H1 (cell line): ENCODE data around the gene MRPS2. TPM values are rescaled to one million over a fixed set of nuclear protein-coding genes. Genes with fewer than 3 reads are reported as not detected.

Experiments
- CTCF ChIA-PET: fragments of 300-600 bp; sonication (Branson Sonifier 250); formaldehyde crosslinking; loops from one replicate; lab custom pipeline; 2021; ENCODE audit not compliant: partially characterized antibody; lab: Charles Lee
- POLR2A ChIA-PET: fragments of 300-600 bp; sonication (Branson Sonifier 250); formaldehyde crosslinking; loops from one replicate; lab custom pipeline; 2021; ENCODE audit warnings: inconsistent platforms; ENCODE audit not compliant: partially characterized antibody; lab: Charles Lee
- DNase-seq, 2 experiments: peaks; one replicate each; pipeline versions ENCODE4 v3.0.0 to v3.0.0-alpha.2; 2010 to 2022; ENCODE audit warnings: low spot score in 2 of 2, low read depth in 1 of 2, mixed read lengths in 1 of 2
- FAIRE-seq: peaks from 2 replicates; lab custom pipeline; 2011; peaks lifted over from hg19 to GRCh38; lab: Jason Lieb, UNC
- H2AFZ ChIP-seq: 2 replicates; pipeline ENCODE4 v1.8.1; 2012; ENCODE audit warnings: low read length, inconsistent platforms
- H2AK5ac ChIP-seq: 2 replicates; pipeline ENCODE4 v1.6.1; 2013; ENCODE audit warnings: low read depth, low read length
- H2BK120ac ChIP-seq: replicated peaks from 2 replicates; pipeline ENCODE3; 2013; ENCODE audit warnings: low read depth, low read length, inconsistent platforms
- H2BK12ac ChIP-seq: 2 replicates; pipeline ENCODE4 v1.6.1; 2013; ENCODE audit warnings: low read depth, low read length
- H2BK15ac ChIP-seq: 2 replicates; pipeline ENCODE4 v1.6.1; 2013; ENCODE audit warnings: low read length
- H2BK20ac ChIP-seq: 2 replicates; pipeline ENCODE4 v1.6.1; 2013; ENCODE audit warnings: low read length
- H2BK5ac ChIP-seq: 2 replicates; pipeline ENCODE4 v1.6.1; 2013; ENCODE audit warnings: low read depth, low read length
- H3K14ac ChIP-seq: 2 replicates; pipeline ENCODE4 v1.6.1; 2013; ENCODE audit warnings: inconsistent platforms; ENCODE audit not compliant: insufficient read length
- H3K18ac ChIP-seq: 2 replicates; pipeline ENCODE4 v1.6.1; 2013; ENCODE audit warnings: low read length; ENCODE audit errors: extremely low read depth
- H3K23ac ChIP-seq: 2 replicates; pipeline ENCODE4 v1.6.1; 2013; ENCODE audit warnings: inconsistent platforms; ENCODE audit not compliant: insufficient read length
- H3K23me2 ChIP-seq: 2 replicates; pipeline ENCODE4 v1.6.1; 2013; ENCODE audit warnings: low read depth, low read length
- H3K27ac ChIP-seq: 2 replicates; pipeline ENCODE4 v1.6.1; 2011; ENCODE audit warnings: low read depth, low read length, inconsistent platforms
- H3K27me3 ChIP-seq, 4 experiments: replicated peaks in 1 of 4; 1 replicate in 1 of 4; 2 replicates in 3 of 4; pipeline versions ENCODE4 v1.6.1 to v1.8.1; 2011 to 2013; ENCODE audit warnings: low read length in 3 of 4, mild to moderate bottlenecking in 3 of 4, inconsistent platforms in 2 of 4, mixed read lengths in 2 of 4, moderate library complexity in 1 of 4; ENCODE audit not compliant: control insufficient read depth in 3 of 4, insufficient read depth in 3 of 4; ENCODE audit errors: extremely low read depth in 1 of 4
- H3K36me3 ChIP-seq, 4 experiments: 2 replicates each; pipeline versions ENCODE4 v1.6.1 to v1.8.1; 2011 to 2013; ENCODE audit warnings: mild to moderate bottlenecking in 4 of 4, low read length in 3 of 4, moderate library complexity in 2 of 4, control low read depth in 1 of 4, inconsistent platforms in 1 of 4; ENCODE audit not compliant: insufficient read depth in 4 of 4, control insufficient read depth in 2 of 4
- H3K4ac ChIP-seq: replicated peaks from 2 replicates; pipeline ENCODE3; 2013; ENCODE audit warnings: low read length, low read depth, mixed read lengths, inconsistent platforms; ENCODE audit not compliant: insufficient read length
- H3K4me1 ChIP-seq, 4 experiments: replicated peaks in 1 of 4; 1 replicate in 1 of 4; 2 replicates in 3 of 4; pipeline versions ENCODE4 v1.6.1 to v1.8.1; 2011 to 2013; ENCODE audit warnings: low read length in 3 of 4, inconsistent platforms in 2 of 4, mixed read lengths in 1 of 4; ENCODE audit not compliant: insufficient read depth in 4 of 4, control insufficient read depth in 3 of 4
- H3K4me2 ChIP-seq, 2 experiments: 2 replicates each; pipeline versions ENCODE4 v1.6.1 to v1.8.1; 2011 to 2013; ENCODE audit warnings: low read depth in 2 of 2, low read length in 2 of 2, control low read depth in 1 of 2, inconsistent platforms in 1 of 2, mild to moderate bottlenecking in 1 of 2; ENCODE audit not compliant: insufficient read depth in 1 of 2
- H3K4me3 ChIP-seq, 4 experiments: fragments of 200-600, 300-600 bp in 1 of 4; sonication (generic), shearing (Covaris generic), sonication (Bioruptor Twin) in 1 of 4; 2 replicates each; pipeline versions ENCODE4 v1.5.1 to v1.8.1; 2011 to 2016; ENCODE audit warnings: low read length in 4 of 4, low read depth in 3 of 4, control low read depth in 2 of 4, inconsistent platforms in 2 of 4, mild to moderate bottlenecking in 2 of 4, mixed read lengths in 1 of 4, moderate library complexity in 1 of 4; ENCODE audit not compliant: insufficient read depth in 2 of 4; ENCODE audit errors: extremely low read depth in 1 of 4
- H3K56ac ChIP-seq: replicated peaks from 2 replicates; pipeline ENCODE3; 2013; ENCODE audit warnings: low read depth, mild to moderate bottlenecking, mixed read lengths, low read length, inconsistent platforms; ENCODE audit not compliant: insufficient read length
- H3K79me1 ChIP-seq: 2 replicates; pipeline ENCODE4 v1.6.1; 2013; ENCODE audit warnings: low read depth, low read length, control low read depth
- H3K79me2 ChIP-seq, 2 experiments: 2 replicates each; pipeline versions ENCODE4 v1.6.1 to v1.8.1; 2012 to 2013; ENCODE audit warnings: low read length in 2 of 2, mild to moderate bottlenecking in 2 of 2, inconsistent platforms in 1 of 2; ENCODE audit not compliant: insufficient read depth in 2 of 2, control insufficient read depth in 1 of 2
- H3K9ac ChIP-seq, 4 experiments: replicated peaks in 1 of 4; 1 replicate in 1 of 4; 2 replicates in 3 of 4; pipeline versions ENCODE4 v1.6.1 to v1.8.1; 2011 to 2013; ENCODE audit warnings: low read depth in 3 of 4, low read length in 3 of 4, control low read depth in 2 of 4, mild to moderate bottlenecking in 2 of 4, moderate library complexity in 2 of 4, inconsistent platforms in 1 of 4; ENCODE audit errors: extremely low read depth in 1 of 4
- H3K9me3 ChIP-seq, 2 experiments: 2 replicates each; pipeline versions ENCODE4 v1.6.1 to v1.8.1; 2012 to 2013; ENCODE audit warnings: mild to moderate bottlenecking in 2 of 2, moderate library complexity in 2 of 2, control low read depth in 1 of 2, inconsistent platforms in 1 of 2, low read depth in 1 of 2, low read length in 1 of 2, mixed read lengths in 1 of 2; ENCODE audit not compliant: insufficient read depth in 2 of 2
- H4K20me1 ChIP-seq, 2 experiments: replicated peaks in 1 of 2; 2 replicates each; pipeline versions ENCODE3 to v1.8.1; 2011 to 2013; ENCODE audit warnings: inconsistent platforms in 2 of 2, low read length in 2 of 2, mild to moderate bottlenecking in 1 of 2; ENCODE audit not compliant: insufficient read depth in 2 of 2, control insufficient read depth in 1 of 2
- H4K5ac ChIP-seq: 2 replicates; pipeline ENCODE4 v1.6.1; 2013; ENCODE audit warnings: low read length, low read depth, mixed read lengths, inconsistent platforms; ENCODE audit not compliant: insufficient read length
- H4K8ac ChIP-seq: 2 replicates; pipeline ENCODE4 v1.8.0; 2013; ENCODE audit warnings: mild to moderate bottlenecking, moderate library complexity, low read length, inconsistent platforms; ENCODE audit not compliant: insufficient read depth; ENCODE audit errors: extremely low read depth
- H4K91ac ChIP-seq: replicated peaks from 2 replicates; pipeline ENCODE3; 2013; ENCODE audit warnings: low read length, mixed read lengths, inconsistent platforms; ENCODE audit not compliant: insufficient read length
- CBX5 ChIP-seq: fragments of 300-800, 300-1000 bp; sonication (generic); IDR thresholded peaks from 2 replicates; pipeline ENCODE4 v1.7.1; 2016; ENCODE audit warnings: antibody characterized with exemption, low read length, low read depth
- SIN3A ChIP-seq, 2 experiments: IDR thresholded peaks in 1 of 2; conservative IDR thresholded peaks in 1 of 2; 2 replicates each; pipeline ENCODE4 v1.6.1; 2011 to 2012; ENCODE audit warnings: low read length in 2 of 2, improper control_type of control experiment in 1 of 2, low read depth in 1 of 2, mild to moderate bottlenecking in 1 of 2
- SIX5 ChIP-seq: IDR thresholded peaks from 2 replicates; pipeline ENCODE4 v1.6.1; 2011; ENCODE audit warnings: mild to moderate bottlenecking, low read depth, low read length
- TAF7 ChIP-seq: optimal IDR thresholded peaks from 2 replicates; pipeline ENCODE3; 2011; ENCODE audit warnings: low read depth, mild to moderate bottlenecking, inconsistent platforms, low read length, moderate library complexity, borderline replicate concordance
- WGBS, 2 experiments: shearing (Covaris generic) in 1 of 2; methylation state at CpG; one replicate each; pipeline versions ENCODE4 v1.1.6 to v1.1.7; 2013 to 2015; ENCODE audit warnings: low lambda C conversion rate in 2 of 2, mixed read lengths in 2 of 2, inconsistent platforms in 1 of 2, low coverage in 1 of 2, missing lambda C conversion rate in 1 of 2; ENCODE audit not compliant: insufficient replicate concordance in 2 of 2, insufficient coverage in 1 of 2, insufficient read length in 1 of 2; ENCODE audit errors: extremely low coverage in 1 of 2, missing lambda C conversion rate in 1 of 2; 5-methylcytosine and 5-hydroxymethylcytosine counted together
- polyA plus RNA-seq, 7 experiments: library from polyadenylated mRNA; depleted of rRNA in 3 of 7; stranded (reverse) in 5 of 7; unstranded in 2 of 7; fragments of >200 nt in 5 of 7; fragments of 200-250 nt in 2 of 7; gene quantifications; 1 replicate in 5 of 7; 2 replicates in 1 of 7; 4 replicates in 1 of 7; pipeline versions ENCODE4 v1.2.1 to v1.2.3, GENCODE V29; 2011 to 2013; ENCODE audit warnings: missing spikeins in 2 of 7, mixed read lengths in 2 of 7
- total RNA-seq: library from RNA; stranded (reverse); fragmentation: NEBNext Ultra II Directional; extraction: Animal tissue kit (Norgen Biotek cat#: 25700); gene quantifications from 2 replicates; pipeline ENCODE4 v1.2.1, GENCODE V29; 2021
- TF ChIP-seq, protein P1 (sequence below): IDR thresholded peaks from 2 replicates; pipeline ENCODE4 v1.6.1; 2011; ENCODE audit warnings: low read depth, mild to moderate bottlenecking, low read length; ENCODE audit not compliant: insufficient read depth
- TF ChIP-seq, protein P2 (sequence below): IDR thresholded peaks from 2 replicates; pipeline ENCODE4 v1.6.1; 2011; ENCODE audit warnings: low read length, improper control_type of control experiment
- TF ChIP-seq, protein P3 (sequence below), 3 experiments: IDR thresholded peaks; 1 replicate in 2 of 3; 2 replicates in 1 of 3; pipeline versions ENCODE4 v1.5.1 to v1.6.1; 2011; ENCODE audit warnings: low read length in 3 of 3, mild to moderate bottlenecking in 3 of 3, inconsistent platforms in 2 of 3, low read depth in 1 of 3, moderate library complexity in 1 of 3; ENCODE audit not compliant: insufficient read depth in 1 of 3; ENCODE audit errors: control extremely low read depth in 1 of 3

MRPS2 gene
- total and polyA plus RNA-seq, 2 of the 8 experiments (the other 6 are each of a cell fraction or from before 2014, with no cell fraction given): 78.6 to 476 TPM

DNA sequence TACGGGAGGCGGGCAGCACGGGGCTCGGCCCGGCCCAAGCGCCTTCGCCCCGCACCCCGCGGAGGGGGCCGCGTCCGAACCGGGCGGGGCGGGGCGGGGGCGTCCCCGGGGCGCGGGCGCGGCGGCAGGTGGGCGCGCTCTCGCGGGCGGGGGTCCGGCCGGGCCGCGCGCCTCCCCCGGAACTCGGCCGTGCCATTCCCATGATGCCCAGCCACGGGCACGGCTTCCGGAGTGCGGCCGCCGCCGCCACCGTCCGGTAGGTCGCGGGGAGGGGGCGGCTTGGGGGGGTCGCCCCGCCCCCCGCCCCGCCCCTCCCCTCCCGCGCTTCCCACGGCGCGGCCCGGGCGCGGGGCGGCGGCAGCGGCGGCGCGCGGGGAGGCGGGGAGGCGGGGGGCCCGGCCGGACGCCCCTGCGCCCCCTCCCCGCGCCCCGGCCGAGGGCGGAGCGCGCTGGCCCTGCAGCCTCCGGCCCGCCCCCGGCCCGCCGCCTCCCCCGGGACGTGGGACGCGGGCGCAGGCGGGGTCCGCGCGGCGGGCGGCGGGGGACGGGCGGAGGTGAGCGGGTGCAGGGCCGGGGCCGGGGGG, 20.9 kb upstream of the MRPS2 start, which contains the start of gene PPP1R26:
Gene PPP1R26, plus strand, starts transcription at position 314 of the 584 bp plus-strand sequence. CDS start 4,729 bp downstream, outside the sequence.
- no CpG with 5 or more reads among the region's 103 CpGs for WGBS, 2 experiments
- no peak within 1 kb of the TSS for H3K4ac ChIP-seq
- POLR2A ChIA-PET: interaction anchor here (0.9 to 2.0 kb wide), 5 partner anchors 19 to 26 kb away, joined by 3 to 17 read pairs (median 4); partner anchors contain the start of gene MRPS2
- 0 out of 2 replicates have a peak within 1 kb of the TSS, but pooled peaks have one; percentile 24 for H2BK5ac ChIP-seq
- H3K14ac ChIP-seq: no peak within 1 kb of the TSS
- H3K23ac ChIP-seq: no peak within 1 kb of the TSS
- H2BK120ac ChIP-seq: no peak within 1 kb of the TSS
- peak within 1 kb of the TSS; percentile 25 for H3K56ac ChIP-seq
- peak within 1 kb of the TSS; percentile 32 for H3K18ac ChIP-seq
- peaks cover 9 to 13% (median 11%) of the 10 kb centered on the region in 4 experiments for H3K36me3 ChIP-seq
- H3K27ac ChIP-seq: no peak within 1 kb of the TSS; the same call in 1 of the 2 replicates
- no peak within 1 kb of the TSS for H2BK12ac ChIP-seq
- H3K27me3 ChIP-seq: no peaks in the 10 kb centered on the region
- H2BK15ac ChIP-seq: no peak within 1 kb of the TSS
- DNase-seq (no peak), FAIRE-seq (no peak)
- H2AK5ac ChIP-seq: no peak within 1 kb of the TSS
- peak within 1 kb of the TSS; percentile 49 for H4K5ac ChIP-seq
- H4K91ac ChIP-seq: peak within 1 kb of the TSS; percentile 81
- peaks cover 4% of the 10 kb centered on the region for H3K79me1 ChIP-seq
- peaks cover 7% of the 10 kb centered on the region; the same call in 1 of the 2 replicates for H3K23me2 ChIP-seq
- H2AFZ ChIP-seq: no peak within 1 kb of the TSS
- peak within 1 kb of the TSS; percentile 65 to 93 (median 80) for H3K4me3 ChIP-seq
- peaks cover 3 to 20% of the 10 kb centered on the region in 2 experiments; a peak in 2 of 4 replicates for H3K79me2 ChIP-seq
- H4K8ac ChIP-seq: peak within 1 kb of the TSS; percentile 51
- no peaks in the 10 kb centered on the region for H3K9me3 ChIP-seq
- H3K9ac ChIP-seq: peak within 1 kb of the TSS; percentile 12 to 73 (median 54); a peak in 6 of 7 replicates
- peaks cover 5 to 6% of the 10 kb centered on the region in 2 experiments for H4K20me1 ChIP-seq
- CTCF ChIA-PET: interaction anchor here (1.2 to 2.4 kb wide), 2 partner anchors 40 to 392 kb away, joined by 4 to 13 read pairs; partner anchors contain the start of gene OLFM1
- peaks cover 0 to 8% (median 3%) of the 10 kb centered on the region in 4 experiments; a peak in 6 of 7 replicates for H3K4me1 ChIP-seq
- H3K4me2 ChIP-seq: peak within 1 kb of the TSS; percentile 83 to 87
- no peak within 1 kb of the TSS for H2BK20ac ChIP-seq
- no peak for TF ChIP-seq SIX5
- TF ChIP-seq, protein P1, sequence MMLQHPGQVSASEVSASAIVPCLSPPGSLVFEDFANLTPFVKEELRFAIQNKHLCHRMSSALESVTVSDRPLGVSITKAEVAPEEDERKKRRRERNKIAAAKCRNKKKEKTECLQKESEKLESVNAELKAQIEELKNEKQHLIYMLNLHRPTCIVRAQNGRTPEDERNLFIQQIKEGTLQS: no peak
- TF ChIP-seq TAF7: no peak
- TF ChIP-seq CBX5: no peak
- TF ChIP-seq SIN3A (conservative IDR thresholded peaks at IDR 0.05 in 1 of 2, IDR thresholded peaks at IDR 0.05 in 1 of 2; ENCODE audit: low read depth in 1 of 2, low read length in 2 of 2): no peak
- TF ChIP-seq, protein P2, sequence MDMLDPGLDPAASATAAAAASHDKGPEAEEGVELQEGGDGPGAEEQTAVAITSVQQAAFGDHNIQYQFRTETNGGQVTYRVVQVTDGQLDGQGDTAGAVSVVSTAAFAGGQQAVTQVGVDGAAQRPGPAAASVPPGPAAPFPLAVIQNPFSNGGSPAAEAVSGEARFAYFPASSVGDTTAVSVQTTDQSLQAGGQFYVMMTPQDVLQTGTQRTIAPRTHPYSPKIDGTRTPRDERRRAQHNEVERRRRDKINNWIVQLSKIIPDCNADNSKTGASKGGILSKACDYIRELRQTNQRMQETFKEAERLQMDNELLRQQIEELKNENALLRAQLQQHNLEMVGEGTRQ: no peak
- TF ChIP-seq, protein P3, sequence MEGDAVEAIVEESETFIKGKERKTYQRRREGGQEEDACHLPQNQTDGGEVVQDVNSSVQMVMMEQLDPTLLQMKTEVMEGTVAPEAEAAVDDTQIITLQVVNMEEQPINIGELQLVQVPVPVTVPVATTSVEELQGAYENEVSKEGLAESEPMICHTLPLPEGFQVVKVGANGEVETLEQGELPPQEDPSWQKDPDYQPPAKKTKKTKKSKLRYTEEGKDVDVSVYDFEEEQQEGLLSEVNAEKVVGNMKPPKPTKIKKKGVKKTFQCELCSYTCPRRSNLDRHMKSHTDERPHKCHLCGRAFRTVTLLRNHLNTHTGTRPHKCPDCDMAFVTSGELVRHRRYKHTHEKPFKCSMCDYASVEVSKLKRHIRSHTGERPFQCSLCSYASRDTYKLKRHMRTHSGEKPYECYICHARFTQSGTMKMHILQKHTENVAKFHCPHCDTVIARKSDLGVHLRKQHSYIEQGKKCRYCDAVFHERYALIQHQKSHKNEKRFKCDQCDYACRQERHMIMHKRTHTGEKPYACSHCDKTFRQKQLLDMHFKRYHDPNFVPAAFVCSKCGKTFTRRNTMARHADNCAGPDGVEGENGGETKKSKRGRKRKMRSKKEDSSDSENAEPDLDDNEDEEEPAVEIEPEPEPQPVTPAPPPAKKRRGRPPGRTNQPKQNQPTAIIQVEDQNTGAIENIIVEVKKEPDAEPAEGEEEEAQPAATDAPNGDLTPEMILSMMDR (IDR thresholded peaks at IDR 0.05; ENCODE audit: control extremely low read depth in 1 of 3, insufficient read depth in 1 of 3, low read depth in 1 of 3, low read length in 3 of 3): no peak
